K562 (cell line): Measurements from ENCODE around the gene TOR1B. TPM values are rescaled to one million over a fixed set of nuclear protein-coding genes. Genes with fewer than 3 reads are reported as not detected.
A peak's percentile ranks its signal among the peaks of the same experiment; 100 is the strongest.
"Not testable (repeated sequence)": the region's sequence is repeated elsewhere in the genome, so short reads cannot be mapped to it uniquely, and the experiment has no call there.

ENCODE experiments used
- ATAC-seq: fragments of 200-7000 bp; cut with Tn5 transposase; 3 replicates; pipeline ENCODE4 v1.9.1; 2020; ENCODE audit warnings: moderate library complexity
- BruUV-seq: library from RNA; stranded (reverse); fragments of 400-500 nt; replicated peaks from 2 replicates; lab custom pipeline; 2021; lab: Mats Ljungman, UMichigan
- CTCF ChIA-PET: fragments of 300-600 bp; formaldehyde crosslinking; extraction: SDS; loops from one replicate; lab custom pipeline; 2021; ENCODE audit warnings: low intra/inter-chr PET ratio; lab: Yijun Ruan, JAX
- POLR2A ChIA-PET: fragments of 300-600, 350-650 bp; sonication (Branson Sonifier 250); formaldehyde crosslinking; extraction: SDS; loops from one replicate; lab custom pipeline; 2021; ENCODE audit warnings: antibody characterized with exemption, inconsistent platforms; lab: Yijun Ruan, JAX
- DNase-seq, 4 experiments: peaks; one replicate each; pipeline versions ENCODE4 v3.0.0 to v3.0.0-alpha.2; 2011 to 2018; ENCODE audit warnings: low spot score in 3 of 4, mixed read lengths in 3 of 4; ENCODE audit errors: extremely low read depth in 1 of 4
- FAIRE-seq: peaks from 2 replicates; lab custom pipeline; 2011; peaks lifted over from hg19 to GRCh38; lab: Jason Lieb, UNC
- H2AFZ ChIP-seq: 2 replicates; pipeline ENCODE4 v1.6.0; 2011; ENCODE audit warnings: low read depth, low read length, control low read depth, inconsistent platforms
- H3K27ac ChIP-seq: fragments of 200-600 bp; 3 replicates; pipeline ENCODE4 v1.8.0; 2011; ENCODE audit warnings: low read depth, mild to moderate bottlenecking, control low read depth, inconsistent platforms, low read length, moderate library complexity, mixed read lengths; ENCODE audit errors: extremely low read depth
- H3K27me3 ChIP-seq, 2 experiments: fragments of 300-600 bp in 1 of 2; 2 replicates in 1 of 2; 3 replicates in 1 of 2; pipeline versions ENCODE4 v1.6.0 to v1.8.0; 2011; ENCODE audit warnings: inconsistent platforms in 2 of 2, low read length in 2 of 2, mild to moderate bottlenecking in 1 of 2, mixed read lengths in 1 of 2, moderate library complexity in 1 of 2; ENCODE audit not compliant: control insufficient read depth in 2 of 2, insufficient read depth in 2 of 2
- H3K36me3 ChIP-seq: fragments of 300-600 bp; 3 replicates; pipeline ENCODE4 v1.8.0; 2011; ENCODE audit warnings: mild to moderate bottlenecking, low read length, inconsistent platforms; ENCODE audit not compliant: control insufficient read depth, insufficient read depth
- H3K4me1 ChIP-seq, 2 experiments: fragments of 200-600 bp in 1 of 2; replicated peaks in 1 of 2; 2 replicates in 1 of 2; 3 replicates in 1 of 2; pipeline versions ENCODE4 v1.5.1 to v1.8.0; 2011; ENCODE audit warnings: inconsistent platforms in 2 of 2, low read length in 2 of 2, mild to moderate bottlenecking in 1 of 2, mixed read lengths in 1 of 2, moderate library complexity in 1 of 2; ENCODE audit not compliant: control insufficient read depth in 2 of 2, insufficient read depth in 2 of 2
- H3K4me2 ChIP-seq: 2 replicates; pipeline ENCODE4 v1.6.1; 2011; ENCODE audit warnings: low read length, control low read depth, inconsistent platforms, mixed read lengths; ENCODE audit not compliant: insufficient read depth
- H3K4me3 ChIP-seq: fragments of 200-600 bp; sonication (generic), shearing (Covaris generic); 2 replicates; pipeline ENCODE4 v1.5.1; 2016; ENCODE audit warnings: control low read depth, inconsistent platforms
- H3K79me2 ChIP-seq: fragments of 200-600 bp; 3 replicates; pipeline ENCODE4 v1.8.0; 2011; ENCODE audit warnings: low read length, inconsistent platforms; ENCODE audit not compliant: control insufficient read depth, insufficient read depth
- H3K9ac ChIP-seq, 2 experiments: 2 replicates each; pipeline versions ENCODE4 v1.6.0 to v1.6.1; 2011; ENCODE audit warnings: low read depth in 2 of 2, low read length in 2 of 2, control low read depth in 1 of 2, inconsistent platforms in 1 of 2, mild to moderate bottlenecking in 1 of 2, mixed read lengths in 1 of 2; ENCODE audit not compliant: insufficient read depth in 1 of 2
- H3K9me1 ChIP-seq: one replicate; pipeline ENCODE4 v1.6.0; 2011; ENCODE audit warnings: inconsistent platforms, mild to moderate bottlenecking, low read length, moderate library complexity; ENCODE audit not compliant: control insufficient read depth, insufficient read depth
- H3K9me3 ChIP-seq: replicated peaks from 2 replicates; pipeline ENCODE4 v1.5.1; 2011; ENCODE audit warnings: low read depth, low read length, inconsistent platforms; ENCODE audit not compliant: control insufficient read depth, insufficient read depth
- H4K20me1 ChIP-seq: replicated peaks from 2 replicates; pipeline ENCODE4 v1.6.1; 2011; ENCODE audit warnings: low read length, inconsistent platforms, mixed read lengths; ENCODE audit not compliant: control insufficient read depth, insufficient read depth
- BCOR ChIP-seq: fragments of 450-650 bp; IDR thresholded peaks from 2 replicates; pipeline ENCODE4 v1.6.1; 2016
- BRCA1 ChIP-seq, 2 experiments: fragments of 450-650 bp in 1 of 2; sonication (generic) in 1 of 2; formaldehyde crosslinking in 1 of 2; IDR thresholded peaks; 2 replicates each; pipeline versions ENCODE4 v1.5.0 to v1.6.1; 2017 to 2020; ENCODE audit warnings: mild to moderate bottlenecking in 1 of 2, missing genetic modification reagents in 1 of 2
- DACH1 ChIP-seq: fragments of 450-650 bp; IDR thresholded peaks from 2 replicates; pipeline ENCODE4 v1.6.1; 2018; ENCODE audit not compliant: partially characterized antibody
- HDAC2 ChIP-seq: fragments of 450-650 bp; IDR thresholded peaks from 2 replicates; pipeline ENCODE4 v1.6.1; 2016; ENCODE audit warnings: mild to moderate bottlenecking
- NFIC ChIP-seq: fragments of 450-650 bp; IDR thresholded peaks from 2 replicates; pipeline ENCODE4 v1.6.1; 2017; ENCODE audit warnings: mild to moderate bottlenecking, inconsistent platforms
- NFIX ChIP-seq: fragments of 250-450 bp; sonication (Bioruptor Pico); IDR thresholded peaks from 2 replicates; pipeline ENCODE4 v1.4.0; 2020; ENCODE audit warnings: low read depth, mild to moderate bottlenecking, moderate library complexity
- NKRF ChIP-seq: fragments of 450-650 bp; IDR thresholded peaks from 2 replicates; pipeline ENCODE4 v1.6.1; 2016; ENCODE audit warnings: borderline replicate concordance
- PRMT5 ChIP-seq: sonication (generic); formaldehyde crosslinking; IDR thresholded peaks from 2 replicates; pipeline ENCODE4 v1.5.0; 2020; ENCODE audit warnings: missing genetic modification reagents
- RBM25 ChIP-seq: fragments of 200-400 bp; formaldehyde crosslinking; IDR thresholded peaks from 2 replicates; pipeline ENCODE4 v1.6.1; 2018; ENCODE audit warnings: low read length, low read depth, moderate library complexity; ENCODE audit not compliant: severe bottlenecking
- RCOR1 ChIP-seq, 2 experiments: IDR thresholded peaks; 2 replicates each; pipeline ENCODE4 v1.6.1; 2012; ENCODE audit warnings: low read depth in 2 of 2, low read length in 2 of 2, borderline replicate concordance in 1 of 2, improper control_type of control experiment in 1 of 2
- SMARCA5 ChIP-seq: fragments of 450-650 bp; IDR thresholded peaks from 2 replicates; pipeline ENCODE4 v1.6.1; 2016
- SP1 ChIP-seq: sonication (generic); formaldehyde crosslinking; IDR thresholded peaks from 2 replicates; pipeline ENCODE4 v1.8.1; 2022; ENCODE audit warnings: mild to moderate bottlenecking, missing genetic modification reagents
- ZFP36 ChIP-seq: fragments of 150-350 bp; IDR thresholded peaks from 2 replicates; pipeline ENCODE4 v1.6.1; 2018; ENCODE audit warnings: low read length, low read depth; ENCODE audit not compliant: partially characterized antibody
- WGBS: fragments of 100-300 bp; shearing (Covaris generic); methylation state at CpG from one replicate; pipeline ENCODE4 v1.1.6; 2016; ENCODE audit warnings: low coverage, mixed read lengths; ENCODE audit not compliant: insufficient coverage; ENCODE audit errors: missing lambda C conversion rate; 5-methylcytosine and 5-hydroxymethylcytosine counted together
- in situ Hi-C: fragments of 300-500 bp; cut with MboI; formaldehyde crosslinking; loops from 4 replicates; pipeline ENCODE4 v1.15.0; 2018; ENCODE audit warnings: inconsistent platforms, mixed read lengths
- intact Hi-C: fragments of 100-400 bp; cut with micrococcal nuclease; formaldehyde crosslinking; loops from 2 replicates; pipeline ENCODE4 v1.14.2; 2022
- polyA plus RNA-seq, 8 experiments: library from polyadenylated mRNA; depleted of rRNA in 4 of 8; stranded (reverse) in 5 of 8; unstranded in 3 of 8; fragments of >200 nt; fragmentation: Nextera tagmentation in 2 of 8; fragmentation: Illumina TruSeq in 1 of 8; extraction: Ambion mirVana in 2 of 8; extraction: Trizol in 1 of 8; gene quantifications; 2 replicates each; pipeline versions ENCODE4 v1.2.1 to v1.2.3, GENCODE V29; 2011 to 2014; ENCODE audit warnings: inconsistent platforms in 1 of 8, missing spikeins in 1 of 8
- total RNA-seq, 7 experiments: library from RNA; depleted of rRNA in 6 of 7; stranded (reverse); fragments of >200 nt in 6 of 7; fragmentation: Illumina TruSeq in 2 of 7; extraction: Trizol in 2 of 7; gene quantifications; 2 replicates each; pipeline versions ENCODE4 v1.2.1 to v1.2.3, GENCODE V29; 2011 to 2021; ENCODE audit warnings: low replicate concordance in 1 of 7

Gene TOR1B
- total and polyA plus RNA-seq, 9 of the 15 experiments (the other 6 are each of a cell fraction or from before 2014, with no cell fraction given) = 4.2 to 36.5 (median 24.6) TPM

DNA sequence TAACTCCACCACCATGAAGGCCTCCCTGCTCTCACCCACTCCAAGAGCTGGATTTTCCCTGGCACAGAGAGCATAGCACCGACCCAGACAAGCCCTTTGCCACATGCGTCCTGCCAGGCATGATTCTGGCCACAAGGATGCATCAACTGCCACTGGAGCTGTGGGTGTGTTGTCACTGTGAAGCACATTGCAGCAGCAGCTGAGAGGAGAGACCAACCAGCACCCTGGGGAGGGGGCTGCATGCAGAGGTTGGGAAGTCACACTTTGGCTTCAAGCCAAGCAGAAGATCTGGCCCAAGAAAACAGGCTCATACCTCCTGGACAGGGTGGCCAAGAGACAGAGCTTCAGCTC is 27.6 kb upstream of the TOR1B start:
- H3K4me2 ChIP-seq = no peak overlapping the region
- ATAC-seq (no peak), DNase-seq (peak in 1 of 4 experiments; percentile 29), FAIRE-seq (no peak)
- WGBS = 16% methylated on average over 2 of the region's 2 CpGs
- no peaks in the 10 kb centered on the region for H3K9me3 ChIP-seq
- TF ChIP-seq NFIC (peak; percentile 81), BRCA1 (IDR thresholded peaks at IDR 0.05) (no peak), BRCA1 (CRISPR knock-in tag; IDR thresholded peaks at IDR 0.05) (0 out of 2 replicates have a peak, but pooled peaks have one; percentile 69), NFIX (CRISPR knock-in tag) (0 out of 2 replicates have a peak, but pooled peaks have one; percentile 7), PRMT5 (CRISPR knock-in tag) (no peak), ZFP36 (peak; percentile 31)
- CTCF ChIA-PET = no interaction called here
- H3K27ac ChIP-seq = no peak overlapping the region
- in situ Hi-C loops (loop anchor here (25.0 kb wide), 1 partner anchor 1488 kb away; the partner anchor contains the start of genes GOLGA2 and SWI5), intact Hi-C loops (no loop called here)
- H3K79me2 ChIP-seq = no peaks in the 10 kb centered on the region
- peak overlapping the region in 1 of 2 experiments; percentile 2; a peak in 1 of 4 replicates for H3K9ac ChIP-seq
- H3K36me3 ChIP-seq = no peaks in the 10 kb centered on the region
- H3K27me3 ChIP-seq = no peaks in the 10 kb centered on the region; a peak in 1 of 5 replicates
- H3K4me1 ChIP-seq = peaks cover 16 to 24% of the 10 kb centered on the region in 2 experiments
- BruUV-seq = no TSS peak
- POLR2A ChIA-PET = interaction anchor here (0.6 to 2.2 kb wide), 5 partner anchors 9 to 43 kb away, joined by 3 to 6 read pairs (median 5); no protein-coding TSS in a partner anchor
- H2AFZ ChIP-seq = no peak overlapping the region
- H3K4me3 ChIP-seq = no peak overlapping the region
- no peaks in the 10 kb centered on the region for H3K9me1 ChIP-seq
- no peaks in the 10 kb centered on the region for H4K20me1 ChIP-seq

DNA sequence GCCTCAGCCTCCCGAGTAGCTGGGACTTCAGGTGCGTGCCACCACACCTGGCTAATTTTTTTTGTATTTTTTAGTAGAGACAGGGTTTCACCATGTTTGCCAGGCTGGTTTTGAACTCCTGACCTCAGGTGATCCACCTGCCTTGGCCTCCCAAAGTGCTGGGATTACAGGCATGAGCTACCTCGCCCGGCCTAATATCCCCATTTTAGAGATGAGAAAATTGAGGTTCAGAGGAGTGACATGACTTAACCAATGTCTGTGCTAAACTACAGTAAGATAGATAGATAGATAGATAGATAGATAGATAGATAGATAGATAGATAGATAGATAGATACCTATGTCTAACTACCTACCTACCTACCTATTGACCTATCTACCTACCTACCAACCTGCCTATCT is 26.9 kb upstream of the TOR1B start:
- H3K4me2 ChIP-seq, H2AFZ ChIP-seq, H3K79me2 ChIP-seq, H3K9me1 ChIP-seq, H3K27ac ChIP-seq, H3K36me3 ChIP-seq, intact Hi-C loops, ATAC-seq, FAIRE-seq, H3K4me3 ChIP-seq, DNase-seq, H4K20me1 ChIP-seq, BruUV-seq, H3K9me3 ChIP-seq, H3K27me3 ChIP-seq, H3K9ac ChIP-seq: not testable (repeated sequence)
- in situ Hi-C loops = loop anchor here (25.0 kb wide), 1 partner anchor 1489 kb away; the partner anchor contains the start of genes GOLGA2 and SWI5
- POLR2A ChIA-PET = interaction anchor here (1.1 to 2.2 kb wide), 6 partner anchors 10 to 38 kb away, joined by 3 to 6 read pairs (median 6); no protein-coding TSS in a partner anchor
- CTCF ChIA-PET = interaction anchor here (1.5 kb wide), 1 partner anchor 49 kb away, joined by 6 read pairs; no protein-coding TSS in a partner anchor
- H3K4me1 ChIP-seq = peaks cover 14 to 23% of the 10 kb centered on the region in 2 experiments
- WGBS = 52% methylated on average over 4 of the region's 4 CpGs
- TF ChIP-seq HDAC2 = peak; percentile 86
- 0 out of 4 replicates have a peak, but pooled peaks of 1 of the 2 experiments have one; percentile 35 for TF ChIP-seq RCOR1 (IDR thresholded peaks at IDR 0.05; ENCODE audit: borderline replicate concordance in 1 of 2, low read depth in 2 of 2, low read length in 2 of 2)
- 0 out of 2 replicates have a peak, but pooled peaks have one; percentile 5 for TF ChIP-seq SP1
- 0 out of 2 replicates have a peak, but pooled peaks have one; percentile 24 for TF ChIP-seq NKRF
- TF ChIP-seq BCOR = peak; percentile 97
- TF ChIP-seq DACH1 = peak; percentile 95
- peak; percentile 80; the same call in 1 of the 2 replicates for TF ChIP-seq SMARCA5
- TF ChIP-seq RBM25 = peak; percentile 74
